ENCODE measurements around the gene PRF1.

The PRF1 gene

GRCh38 chr10:70575874-70576802 is 26.4 kb downstream of the PRF1 start:
- peak; percentile 47 for DNase-seq

DNA sequence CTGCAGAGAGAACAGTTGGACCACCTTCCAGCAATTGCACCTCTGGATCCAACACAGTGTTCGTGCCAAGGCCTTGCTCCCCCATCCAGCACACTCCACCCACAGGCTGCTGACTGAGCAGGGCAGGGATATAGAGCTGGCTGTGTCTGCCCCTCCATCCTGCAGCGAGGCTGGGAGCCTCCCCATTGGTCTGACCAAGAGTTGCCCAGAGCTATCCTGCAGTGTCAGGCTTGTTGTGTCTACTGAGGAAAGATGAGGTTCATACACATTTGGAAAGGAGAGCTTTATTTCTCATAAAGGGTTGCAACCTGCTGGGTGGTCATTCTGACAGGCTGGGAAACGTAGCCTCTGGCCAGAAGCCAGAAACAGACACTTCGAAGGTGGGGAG is 27.1 kb downstream of the PRF1 start:
- no peak for DNase-seq

DNA sequence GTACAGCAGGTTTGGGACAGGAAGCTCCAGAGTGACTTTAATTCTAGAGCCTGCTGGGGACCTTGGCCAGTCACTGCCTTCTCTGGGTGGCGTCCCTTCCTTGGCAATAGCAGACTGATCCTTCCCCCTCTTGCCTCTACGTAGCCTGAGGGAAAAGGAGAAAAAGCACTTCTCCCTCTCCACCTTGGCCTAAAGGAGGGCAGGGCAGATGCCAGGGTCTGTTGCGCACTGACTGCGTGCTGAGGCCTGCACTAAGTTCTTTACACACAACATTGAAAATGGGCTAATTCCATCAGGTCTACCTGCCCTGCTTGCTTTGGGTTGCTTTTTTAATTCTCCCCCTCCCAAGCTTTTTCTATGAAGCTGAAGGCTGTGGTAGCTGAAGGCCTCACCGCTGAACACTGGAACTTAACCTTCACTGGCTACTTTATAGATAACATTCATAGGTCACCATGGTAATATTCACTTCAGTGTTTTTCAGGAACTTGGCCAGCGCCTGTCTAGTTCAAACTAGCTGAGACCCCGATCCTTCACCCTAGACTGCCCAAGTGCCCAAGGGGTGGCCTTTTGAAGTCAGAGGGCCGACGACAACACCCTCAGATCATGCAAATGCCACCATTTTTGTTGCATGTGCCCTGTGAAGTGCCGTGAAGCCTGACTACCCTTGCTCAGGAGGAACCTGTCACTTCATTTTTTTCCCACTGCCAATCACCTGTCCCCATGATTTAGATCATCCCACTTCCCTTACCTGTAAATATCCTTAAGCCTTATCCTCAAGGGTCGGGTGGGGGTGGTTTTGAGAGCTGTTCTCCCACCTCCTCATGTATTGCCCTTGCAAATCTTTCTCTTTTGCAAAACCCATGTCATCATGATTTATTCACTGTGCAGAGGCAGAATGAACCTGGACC is 28.7 kb downstream of the PRF1 start:
- DNase-seq: no peak

DNA sequence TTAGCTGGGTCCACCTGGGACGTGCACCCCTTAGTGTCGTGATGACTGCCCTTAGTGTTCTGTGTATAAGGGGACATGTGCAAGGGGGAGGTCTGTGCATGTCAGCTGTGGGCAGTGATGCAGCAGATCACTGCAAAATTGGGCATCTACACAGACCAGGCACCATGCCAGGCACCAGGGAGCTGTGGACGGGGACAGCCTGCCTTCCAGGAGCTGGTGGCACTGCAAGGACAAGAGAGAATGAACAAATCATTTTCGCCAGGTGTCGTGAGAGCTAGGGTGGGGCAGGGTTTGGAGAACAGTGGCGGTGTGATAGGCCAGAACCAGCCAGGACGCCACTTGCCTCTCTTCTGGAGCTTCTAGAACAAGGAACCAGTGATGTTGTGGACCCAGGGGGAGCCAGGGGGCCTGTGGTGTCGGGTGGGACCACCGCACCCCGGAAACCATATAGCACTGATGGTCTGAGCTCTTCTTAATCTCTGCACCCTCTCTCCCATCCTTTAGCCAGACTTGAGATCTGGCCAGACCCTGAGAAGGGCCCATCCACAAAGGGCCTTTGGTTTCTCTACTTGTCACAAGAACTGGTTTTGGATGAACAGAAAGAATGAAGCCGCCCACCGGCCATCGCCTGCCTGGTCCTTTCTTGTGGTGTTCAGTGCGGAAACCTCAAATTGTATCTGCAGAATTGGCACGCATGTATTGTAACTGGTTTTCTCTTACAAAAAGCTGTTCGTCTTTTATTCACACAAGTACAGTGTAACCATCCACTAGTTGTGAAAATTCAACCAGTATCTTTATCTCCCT is 30.7 kb downstream of the PRF1 start:
- DNase-seq: no peak

- no peak for DNase-seq
These were observed 31.3 kb downstream of the PRF1 start for GRCh38 chr10:70571236-70571635.

- no peak for DNase-seq
These were observed 33.6 kb downstream of the PRF1 start for GRCh38 chr10:70568781-70569495.

GRCh38 chr10:70568113-70568512 is 34.4 kb downstream of the PRF1 start:
- DNase-seq: no peak

DNA sequence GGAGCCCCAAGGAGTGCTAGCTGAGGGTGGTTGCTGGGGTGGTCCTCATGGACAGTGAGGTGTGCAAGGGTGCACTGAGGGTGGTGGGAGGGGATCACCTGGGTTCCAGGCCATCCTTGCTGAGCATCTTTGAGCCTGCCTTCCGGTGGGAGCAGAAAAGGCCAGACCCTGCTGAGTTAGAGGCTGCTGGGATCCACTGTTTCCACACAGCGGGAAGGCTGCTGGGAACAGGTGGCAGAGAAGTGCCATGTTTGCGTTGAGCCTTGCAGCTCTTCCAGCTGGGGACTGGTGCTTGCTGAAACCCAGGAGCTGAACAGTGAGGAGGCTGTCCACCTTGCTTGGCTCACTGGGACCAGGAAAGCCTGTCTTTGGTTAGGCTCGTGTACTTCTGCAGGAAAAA is 34.9 kb downstream of the PRF1 start:
- no peak for DNase-seq

GRCh38 chr10:70566515-70567290 is 35.8 kb downstream of the PRF1 start:
- DNase-seq: no peak

DNA sequence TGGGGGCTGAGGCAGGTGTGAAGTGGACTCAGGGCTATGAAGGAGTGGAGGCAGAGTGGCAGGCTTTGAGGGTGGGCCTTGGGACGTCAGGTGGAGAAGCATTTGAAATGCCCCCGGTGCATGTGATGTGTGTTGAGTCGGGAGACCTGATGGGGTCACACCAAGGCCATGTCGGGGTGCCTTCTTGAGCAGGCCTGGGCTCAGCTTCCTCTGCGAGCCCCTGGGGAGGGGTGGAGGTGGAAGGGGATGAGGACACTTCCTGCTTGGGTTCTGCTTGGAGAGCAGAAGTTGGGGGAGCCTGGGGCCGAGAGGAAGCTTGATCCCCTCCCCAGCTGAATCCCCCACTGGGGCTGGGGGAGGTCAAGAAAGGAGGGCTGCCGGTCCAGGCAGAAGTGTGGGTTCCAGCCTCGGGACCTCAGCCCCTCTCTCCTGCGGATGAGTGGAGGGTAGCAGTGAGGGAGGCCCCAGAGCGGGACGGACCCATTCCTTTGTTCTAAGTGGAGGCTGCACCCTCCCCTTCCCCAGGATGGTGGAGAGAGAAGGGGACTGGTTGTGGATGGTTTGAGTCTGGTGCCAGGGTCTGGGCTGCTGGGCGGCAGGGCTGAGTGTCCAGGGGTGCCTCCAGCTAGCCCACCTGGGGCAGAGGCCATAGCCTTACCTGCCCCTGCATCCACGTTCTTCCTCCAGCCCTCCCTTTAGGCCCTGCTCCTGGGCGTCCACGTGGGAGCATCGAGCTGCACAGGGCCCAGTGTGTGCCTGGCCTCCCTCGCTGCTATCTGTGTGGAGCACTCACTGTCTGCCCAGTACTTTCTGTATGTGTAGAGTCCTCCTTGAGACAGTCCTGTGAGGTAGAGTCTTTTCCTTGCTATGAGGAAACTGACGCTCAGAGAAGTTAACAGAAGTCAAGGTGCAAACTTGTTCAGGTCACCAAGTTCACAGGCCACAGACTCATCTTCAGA is 36.7 kb downstream of the PRF1 start:
- DNase-seq: no peak

- no peak for DNase-seq
These were observed 37.6 kb downstream of the PRF1 start for GRCh38 chr10:70564901-70565351.

- DNase-seq: no peak
These were observed 38.3 kb downstream of the PRF1 start for GRCh38 chr10:70564113-70564725.

GRCh38 chr10:70563230-70563629 is 39.3 kb downstream of the PRF1 start:
- DNase-seq: no peak

- peak; percentile 42 for DNase-seq
These were observed 40.3 kb downstream of the PRF1 start for GRCh38 chr10:70562036-70562755.

GRCh38 chr10:70561558-70561957 is 41.0 kb downstream of the PRF1 start:
- no peak for DNase-seq

GRCh38 chr10:70561070-70561469 is 41.5 kb downstream of the PRF1 start:
- DNase-seq: peak; percentile 65

- no peak for DNase-seq
These were observed 42.0 kb downstream of the PRF1 start for GRCh38 chr10:70560511-70560941.

DNA sequence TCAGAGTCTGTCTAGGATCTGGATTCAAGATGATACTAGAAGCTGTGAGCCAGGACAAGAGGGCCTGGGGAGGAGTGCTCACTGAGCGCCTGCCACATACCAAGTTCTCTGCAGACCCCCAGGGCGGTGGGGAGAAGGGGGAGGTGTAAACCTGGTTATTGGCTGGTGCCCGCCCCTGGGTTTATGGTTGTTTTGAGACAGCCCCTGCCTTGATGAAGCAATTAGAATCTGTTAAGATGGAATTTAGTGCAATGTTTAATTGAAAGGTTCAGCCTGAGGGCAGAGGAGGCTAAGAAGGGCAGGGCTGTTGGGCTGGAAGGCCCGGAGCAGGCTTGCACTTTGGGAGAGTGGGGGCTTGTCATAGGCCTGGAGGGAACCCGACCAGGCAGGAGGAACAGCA is 42.7 kb downstream of the PRF1 start:
- DNase-seq: no peak
